Right cardiac atrium (tissue), 5 donors: Measurements from ENCODE around the gene GULP1. TPM values are rescaled to one million over a fixed set of nuclear protein-coding genes. Genes with fewer than 3 reads are reported as not detected.
"Not testable (repeated sequence)": the region's sequence is repeated elsewhere in the genome, so short reads cannot be mapped to it uniquely, and the experiment has no call there.

Experiments
- ATAC-seq, 2 donors: fragments of 200-7000 bp; cut with Tn5 transposase; one replicate each; pipeline versions ENCODE4 v1.8.0 to v1.9.1; 2020; ENCODE audit warnings: moderate library complexity in 2 of 2, mild to moderate bottlenecking in 1 of 2
- DNase-seq, 3 donors: peaks; one replicate each; pipeline ENCODE4 v3.0.0-alpha.2; 2020
- H3K27ac ChIP-seq: one replicate; pipeline ENCODE4 v1.5.1; 2013; ENCODE audit warnings: mild to moderate bottlenecking, low read length, control low read depth, moderate library complexity
- H3K27me3 ChIP-seq: one replicate; pipeline ENCODE4 v1.6.1; 2013; ENCODE audit not compliant: control insufficient read depth, insufficient read depth
- H3K4me1 ChIP-seq: one replicate; pipeline ENCODE4 v1.6.1; 2013; ENCODE audit warnings: low read length; ENCODE audit not compliant: control insufficient read depth, insufficient read depth
- H3K4me3 ChIP-seq: one replicate; pipeline ENCODE4 v1.5.1; 2013; ENCODE audit warnings: low read length, control low read depth
- H3K9me3 ChIP-seq: one replicate; pipeline ENCODE4 v1.6.1; 2013; ENCODE audit warnings: low read length; ENCODE audit not compliant: control insufficient read depth
- WGBS: extraction: QIAGEN DNeasy Blood & Tissue Kit; methylation state at CpG from one replicate; pipeline ENCODE4 v1.1.7; 2013; 5-methylcytosine and 5-hydroxymethylcytosine counted together
- intact Hi-C, 4 donors: fragments of 100-400 bp; cut with DNase I; formaldehyde crosslinking; loops; one replicate each; pipeline versions ENCODE4 v1.11.0 to v1.14.0; 2022 to 2023
- polyA plus RNA-seq: library from polyadenylated mRNA; stranded (reverse); fragments of 200-250 nt; gene quantifications from one replicate; pipeline ENCODE4 v1.2.3, GENCODE V29; 2013
- total RNA-seq, 4 donors: library from RNA; stranded (reverse); fragmentation: NEBNext Ultra II Directional; extraction: Animal tissue kit (Norgen Biotek cat#: 25700); gene quantifications; one replicate each; pipeline ENCODE4 v1.2.1, GENCODE V29; 2021
- donor health status: healthy with polysubstance abuse.
- donor health status: DM: no; HTN: yes; CAD: no.
- donor health status: DM: no; HTN: no; CAD: no.
- donor health status: DM: no; HTN: yes; CAD: no; lungs with severe emphysema.
- donor health status: DM: yes; HTN: yes; CAD: no.

The GULP1 gene
- total and polyA plus RNA-seq, 5 donors, result 3.5 to 14.4 (median 11.0) TPM

DNA sequence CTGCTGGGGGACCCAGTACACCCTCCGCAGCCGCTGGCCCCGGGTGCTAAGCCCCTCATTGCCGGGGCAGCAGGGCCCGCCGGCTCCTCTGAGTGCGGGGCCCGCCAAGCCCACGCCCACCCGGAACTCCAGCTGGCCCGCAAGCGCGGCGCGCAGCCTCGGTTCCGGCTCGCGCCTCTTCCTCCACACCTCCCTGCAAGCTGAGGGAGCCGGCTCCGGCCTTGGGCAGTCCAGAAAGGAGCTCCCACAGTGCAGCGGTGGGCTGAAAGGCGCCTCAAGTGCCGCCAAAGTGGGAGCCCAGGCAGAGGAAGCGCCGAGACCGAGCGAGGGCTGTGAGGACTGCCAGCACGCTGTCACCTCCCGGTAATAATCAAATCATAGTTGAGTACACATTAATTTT, 314.9 kb downstream of the GULP1 start:
- ATAC-seq, H3K9me3 ChIP-seq, H3K4me3 ChIP-seq, H3K4me1 ChIP-seq, intact Hi-C loops, H3K27me3 ChIP-seq, H3K27ac ChIP-seq: not testable (repeated sequence)
- 97% methylated on average over 30 of the region's 30 CpGs for WGBS
- peak in 1 of 3 donors; percentile 21 for DNase-seq

- H3K4me1 ChIP-seq, result no peaks in the 10 kb centered on the region
- H3K27ac ChIP-seq, result no peak overlapping the region
- H3K27me3 ChIP-seq, result no peaks in the 10 kb centered on the region
- H3K9me3 ChIP-seq, result no peaks in the 10 kb centered on the region
- intact Hi-C loops, result no loop called here
- ATAC-seq, result no peak
- WGBS, result 47% methylated on average over 2 of the region's 2 CpGs
- no peak for DNase-seq
- no peak overlapping the region for H3K4me3 ChIP-seq
Measured at GRCh38 chr2:188607501-188607900, 315.8 kb downstream of the GULP1 start.

GRCh38 chr2:188609321-188610049, 317.8 kb downstream of the GULP1 start:
- H3K4me1 ChIP-seq, result no peaks in the 10 kb centered on the region
- H3K9me3 ChIP-seq, result no peaks in the 10 kb centered on the region
- no peaks in the 10 kb centered on the region for H3K27me3 ChIP-seq
- H3K4me3 ChIP-seq, result no peak overlapping the region
- no peak overlapping the region for H3K27ac ChIP-seq
- 88% methylated on average over 1 of the region's 1 CpG for WGBS
- DNase-seq (no peak), ATAC-seq (no peak)
- intact Hi-C loops, result no loop called here

DNA sequence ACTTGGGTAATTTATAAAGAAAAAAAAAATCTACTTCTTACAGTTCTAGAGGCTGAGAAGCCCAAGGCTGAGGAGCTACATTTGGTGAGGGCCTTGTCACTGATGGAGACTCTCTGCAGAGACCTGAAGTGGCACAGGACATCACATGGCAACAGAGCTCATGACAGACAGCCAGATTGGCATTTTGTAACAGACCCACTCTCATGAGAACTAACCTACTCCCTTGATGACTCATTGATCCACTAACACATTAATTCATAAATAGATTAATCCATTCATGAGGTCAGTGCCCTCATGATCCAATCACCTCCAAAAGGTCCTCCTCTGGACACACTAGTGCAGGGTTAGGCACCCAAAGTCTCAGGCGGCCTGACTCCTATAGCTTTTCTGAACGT, 318.4 kb downstream of the GULP1 start:
- Histone ChIP-seq H3K27ac (no peak overlapping the region), H3K9me3 (no peaks in the 10 kb centered on the region), H3K27me3 (no peaks in the 10 kb centered on the region), H3K4me1 (no peaks in the 10 kb centered on the region), H3K4me3 (no peak overlapping the region)
- 92% methylated on average over 2 of the region's 2 CpGs for WGBS
- intact Hi-C loops, result no loop called here
- ATAC-seq, result no peak
- no peak for DNase-seq

- Histone ChIP-seq H3K27me3 (no peaks in the 10 kb centered on the region), H3K4me3 (no peak overlapping the region), H3K4me1 (no peaks in the 10 kb centered on the region), H3K27ac (no peak overlapping the region), H3K9me3 (no peaks in the 10 kb centered on the region)
- ATAC-seq, result no peak
- DNase-seq, result no peak
- 64% methylated on average over 2 of the region's 2 CpGs for WGBS
- intact Hi-C loops, result no loop called here
Measured at GRCh38 chr2:188610827-188611226, 319.2 kb downstream of the GULP1 start.

- WGBS, result 97% methylated on average over 4 of the region's 4 CpGs
- DNase-seq (no peak), ATAC-seq (no peak)
- no peaks in the 10 kb centered on the region for H3K27me3 ChIP-seq
- H3K9me3 ChIP-seq, result no peaks in the 10 kb centered on the region
- no peak overlapping the region for H3K4me3 ChIP-seq
- intact Hi-C loops, result no loop called here
- no peak overlapping the region for H3K27ac ChIP-seq
- H3K4me1 ChIP-seq, result no peaks in the 10 kb centered on the region
Measured at GRCh38 chr2:188619146-188619545, 327.5 kb downstream of the GULP1 start.

GRCh38 chr2:188620916-188621315, 329.2 kb downstream of the GULP1 start:
- WGBS, result 67% methylated on average over 3 of the region's 3 CpGs
- ATAC-seq (no peak), DNase-seq (no peak)
- H3K27me3 ChIP-seq, result no peaks in the 10 kb centered on the region
- H3K4me3 ChIP-seq, result no peak overlapping the region
- no peaks in the 10 kb centered on the region for H3K9me3 ChIP-seq
- intact Hi-C loops, result no loop called here
- no peak overlapping the region for H3K27ac ChIP-seq
- no peaks in the 10 kb centered on the region for H3K4me1 ChIP-seq

DNA sequence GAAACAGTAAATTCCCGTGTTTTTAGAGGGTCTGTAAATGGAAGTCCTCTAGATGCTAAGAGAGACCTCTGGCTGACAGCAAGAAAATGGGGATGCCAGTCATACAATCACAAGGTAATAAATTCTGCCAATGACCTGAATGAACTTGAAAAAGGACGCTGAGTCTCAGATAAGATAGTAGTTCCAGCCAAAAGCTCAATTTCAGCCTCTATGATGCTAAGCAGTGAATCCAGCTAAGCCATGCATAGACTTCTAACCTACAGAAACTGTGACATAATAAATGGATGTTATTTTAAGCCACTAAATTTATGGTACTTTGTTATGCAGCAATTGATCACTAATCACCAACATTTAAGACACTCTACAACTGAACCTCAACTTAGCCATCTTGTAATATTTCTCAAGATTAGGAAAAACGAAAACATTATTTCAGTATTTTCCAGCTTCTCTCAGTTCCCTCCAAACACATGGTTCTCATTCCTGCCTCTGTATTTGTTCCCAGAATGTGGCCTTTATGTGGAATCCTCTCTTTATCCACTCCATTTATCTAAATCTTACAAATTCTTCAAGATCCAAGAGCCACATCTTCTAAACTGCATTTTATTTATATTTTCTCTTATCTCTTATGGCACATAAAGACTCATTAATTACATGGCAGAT, 331.1 kb downstream of the GULP1 start:
- Histone ChIP-seq H3K27me3 (no peaks in the 10 kb centered on the region), H3K4me1 (no peaks in the 10 kb centered on the region), H3K4me3 (no peak overlapping the region), H3K27ac (no peak overlapping the region), H3K9me3 (no peaks in the 10 kb centered on the region)
- 59% methylated on average over 3 of the region's 3 CpGs for WGBS
- no peak for ATAC-seq
- intact Hi-C loops, result no loop called here
- DNase-seq, result no peak

GRCh38 chr2:188623995-188624643, 332.4 kb downstream of the GULP1 start:
- H3K9me3 ChIP-seq, result no peaks in the 10 kb centered on the region
- H3K27ac ChIP-seq, result no peak overlapping the region
- H3K4me3 ChIP-seq, result no peak overlapping the region
- DNase-seq, result no peak
- WGBS, result 31% methylated on average over 4 of the region's 4 CpGs
- no peaks in the 10 kb centered on the region for H3K27me3 ChIP-seq
- intact Hi-C loops, result no loop called here
- peak; percentile 48 to 51 for ATAC-seq
- no peaks in the 10 kb centered on the region for H3K4me1 ChIP-seq

GRCh38 chr2:188627471-188627870, 335.8 kb downstream of the GULP1 start:
- DNase-seq (no peak), ATAC-seq (no peak)
- Histone ChIP-seq H3K9me3 (no peaks in the 10 kb centered on the region), H3K4me1 (peaks cover 2% of the 10 kb centered on the region), H3K4me3 (no peak overlapping the region), H3K27ac (no peak overlapping the region), H3K27me3 (no peaks in the 10 kb centered on the region)
- 66% methylated on average over 3 of the region's 3 CpGs for WGBS
- intact Hi-C loops, result no loop called here

GRCh38 chr2:188628989-188629752, 337.5 kb downstream of the GULP1 start:
- WGBS, result 67% methylated on average over 4 of the region's 4 CpGs
- intact Hi-C loops, result no loop called here
- DNase-seq (peak in 1 of 3 donors; percentile 28), ATAC-seq (peak in 1 of 2 donors; percentile 21)
- Histone ChIP-seq H3K27me3 (no peaks in the 10 kb centered on the region), H3K4me1 (peaks cover 2% of the 10 kb centered on the region), H3K27ac (no peak overlapping the region), H3K9me3 (no peaks in the 10 kb centered on the region), H3K4me3 (no peak overlapping the region)
